Smooth muscle cell (in vitro differentiated cells): ENCODE results near the gene KCTD18. TPM values are rescaled to one million over a fixed set of nuclear protein-coding genes. Genes with fewer than 3 reads are reported as not detected.

Experiments used
- DNase-seq: peaks from one replicate; lab custom pipeline; 2025; ENCODE audit not compliant: unreplicated experiment; lab: John Stamatoyannopoulos, UW
- H2AFZ ChIP-seq: fragments of 200-600 bp; sonication (generic); 2 replicates; pipeline ENCODE4 v1.6.0; 2016; ENCODE audit warnings: antibody characterized with exemption, low read depth, mild to moderate bottlenecking
- H3F3A ChIP-seq: fragments of 200-600 bp; sonication (generic); 2 replicates; pipeline ENCODE4 v1.6.0; 2017; ENCODE audit warnings: antibody characterized with exemption, low read depth
- H3K27ac ChIP-seq: fragments of 200-600 bp; sonication (generic); 2 replicates; pipeline ENCODE4 v1.5.1; 2016; ENCODE audit warnings: low read depth, mild to moderate bottlenecking
- H3K27me3 ChIP-seq: fragments of 200-600 bp; sonication (generic); 2 replicates; pipeline ENCODE4 v1.6.1; 2016; ENCODE audit warnings: low read depth, mild to moderate bottlenecking
- H3K36me3 ChIP-seq: fragments of 200-600 bp; sonication (generic); 2 replicates; pipeline ENCODE4 v1.5.1; 2016; ENCODE audit warnings: low read depth
- H3K4me1 ChIP-seq: fragments of 200-600 bp; sonication (generic); 2 replicates; pipeline ENCODE4 v1.5.1; 2016; ENCODE audit warnings: low read depth
- H3K4me2 ChIP-seq: fragments of 200-600 bp; sonication (generic); 2 replicates; pipeline ENCODE4 v1.6.0; 2016; ENCODE audit warnings: mild to moderate bottlenecking
- H3K4me3 ChIP-seq: fragments of 200-600 bp; sonication (generic); 2 replicates; pipeline ENCODE4 v1.5.1; 2016; ENCODE audit warnings: mild to moderate bottlenecking
- H3K79me2 ChIP-seq: fragments of 200-600 bp; sonication (generic); 2 replicates; pipeline ENCODE4 v1.6.0; 2016; ENCODE audit warnings: low read depth, mild to moderate bottlenecking
- H3K9ac ChIP-seq: fragments of 200-600 bp; sonication (generic); 2 replicates; pipeline ENCODE4 v1.6.0; 2016; ENCODE audit warnings: low read depth
- H3K9me3 ChIP-seq: fragments of 200-600 bp; sonication (generic); replicated peaks from 2 replicates; pipeline ENCODE4 v1.5.1; 2016; ENCODE audit warnings: low read depth
- H4K20me1 ChIP-seq: fragments of 200-600 bp; sonication (generic); 2 replicates; pipeline ENCODE4 v1.6.0; 2016; ENCODE audit warnings: low read depth
- WGBS: methylation state at CpG from one replicate; pipeline ENCODE4 v1.1.7; 2016; ENCODE audit warnings: low lambda C conversion rate; 5-methylcytosine and 5-hydroxymethylcytosine counted together
- polyA plus RNA-seq: library from polyadenylated mRNA; unstranded; fragments of >200 nt; fragmentation: Nextera tagmentation; extraction: Ambion mirVana; gene quantifications from 2 replicates; pipeline ENCODE4 v1.2.1, GENCODE V29; 2016
- total RNA-seq: library from RNA; depleted of rRNA; stranded (reverse); fragments of >200 nt; gene quantifications from 2 replicates; pipeline ENCODE4 v1.2.3, GENCODE V29; 2014
- TF ChIP-seq, protein P1 (sequence below): fragments of 200-600 bp; sonication (generic); IDR thresholded peaks from 2 replicates; pipeline ENCODE4 v1.5.1; 2017; ENCODE audit warnings: borderline replicate concordance, mild to moderate bottlenecking, antibody characterized with exemption; ENCODE audit not compliant: insufficient read depth, poor library complexity, severe bottlenecking

Gene KCTD18
- total and polyA plus RNA-seq, 2 experiments from 2014 or later = 10.3 to 10.9 TPM

- TF ChIP-seq, protein P1, sequence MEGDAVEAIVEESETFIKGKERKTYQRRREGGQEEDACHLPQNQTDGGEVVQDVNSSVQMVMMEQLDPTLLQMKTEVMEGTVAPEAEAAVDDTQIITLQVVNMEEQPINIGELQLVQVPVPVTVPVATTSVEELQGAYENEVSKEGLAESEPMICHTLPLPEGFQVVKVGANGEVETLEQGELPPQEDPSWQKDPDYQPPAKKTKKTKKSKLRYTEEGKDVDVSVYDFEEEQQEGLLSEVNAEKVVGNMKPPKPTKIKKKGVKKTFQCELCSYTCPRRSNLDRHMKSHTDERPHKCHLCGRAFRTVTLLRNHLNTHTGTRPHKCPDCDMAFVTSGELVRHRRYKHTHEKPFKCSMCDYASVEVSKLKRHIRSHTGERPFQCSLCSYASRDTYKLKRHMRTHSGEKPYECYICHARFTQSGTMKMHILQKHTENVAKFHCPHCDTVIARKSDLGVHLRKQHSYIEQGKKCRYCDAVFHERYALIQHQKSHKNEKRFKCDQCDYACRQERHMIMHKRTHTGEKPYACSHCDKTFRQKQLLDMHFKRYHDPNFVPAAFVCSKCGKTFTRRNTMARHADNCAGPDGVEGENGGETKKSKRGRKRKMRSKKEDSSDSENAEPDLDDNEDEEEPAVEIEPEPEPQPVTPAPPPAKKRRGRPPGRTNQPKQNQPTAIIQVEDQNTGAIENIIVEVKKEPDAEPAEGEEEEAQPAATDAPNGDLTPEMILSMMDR = peak; percentile 32
- Histone ChIP-seq H3K79me2 (no peaks in the 10 kb centered on the region), H3K27ac (no peak overlapping the region), H3K36me3 (peaks cover under 1% of the 10 kb centered on the region), H3K9me3 (no peaks in the 10 kb centered on the region), H3K9ac (no peak overlapping the region), H4K20me1 (no peaks in the 10 kb centered on the region), H3F3A (peaks cover 20% of the 10 kb centered on the region), H3K4me2 (no peak overlapping the region), H3K4me1 (peaks cover 4% of the 10 kb centered on the region), H3K27me3 (no peaks in the 10 kb centered on the region), H3K4me3 (no peak overlapping the region), H2AFZ (no peak overlapping the region)
- WGBS = 48% methylated on average over 4 of the region's 4 CpGs
- DNase-seq = no peak
Observed at GRCh38 chr2:200483729-200484198, 26.1 kb downstream of the KCTD18 start.

- Histone ChIP-seq H3K9ac (no peak overlapping the region), H3K36me3 (peaks cover 10% of the 10 kb centered on the region), H4K20me1 (no peaks in the 10 kb centered on the region), H3K79me2 (no peaks in the 10 kb centered on the region), H3F3A (peaks cover 23% of the 10 kb centered on the region), H3K4me3 (no peak overlapping the region), H2AFZ (no peak overlapping the region), H3K27me3 (no peaks in the 10 kb centered on the region), H3K27ac (no peak overlapping the region), H3K4me2 (no peak overlapping the region), H3K4me1 (peaks cover 4% of the 10 kb centered on the region), H3K9me3 (no peaks in the 10 kb centered on the region)
- TF ChIP-seq, protein P1 = no peak
- DNase-seq = no peak
Observed at GRCh38 chr2:200482194-200482593, 27.7 kb downstream of the KCTD18 start.

DNA sequence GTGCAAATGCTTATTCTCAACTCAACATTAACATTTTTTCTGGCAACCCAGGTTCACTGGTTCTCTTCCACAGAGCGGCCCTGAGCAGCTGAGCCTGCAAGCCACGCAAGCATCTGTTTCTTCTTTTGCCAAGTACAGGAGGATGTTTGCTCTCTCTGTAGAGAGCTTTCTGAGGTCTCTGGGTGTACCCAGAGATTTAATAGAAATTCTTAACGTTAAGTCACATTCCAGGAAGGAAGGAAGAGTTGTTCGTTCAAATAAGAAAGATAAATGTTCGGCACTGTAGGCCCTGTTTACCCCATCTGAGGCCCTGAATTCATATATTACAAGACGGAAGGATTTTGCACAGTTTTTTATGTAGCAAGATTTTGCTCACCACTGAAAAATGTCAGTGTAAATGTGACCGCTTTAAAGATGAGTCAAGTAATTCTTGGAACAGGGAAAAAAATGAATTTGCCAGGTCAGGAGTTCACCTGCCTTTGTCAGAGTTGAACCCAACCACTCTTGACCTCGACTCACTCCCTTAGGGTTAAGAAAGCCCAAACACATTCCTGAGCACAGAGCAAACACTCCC lies 30.1 kb downstream of the KCTD18 start:
- no peak overlapping the region for H3K4me3 ChIP-seq
- no peaks in the 10 kb centered on the region for H3K4me1 ChIP-seq
- 61% methylated on average over 8 of the region's 8 CpGs for WGBS
- H3K27me3 ChIP-seq = no peaks in the 10 kb centered on the region
- no peak overlapping the region for H3K9ac ChIP-seq
- no peaks in the 10 kb centered on the region for H4K20me1 ChIP-seq
- DNase-seq = no peak
- H3F3A ChIP-seq = peaks cover 28% of the 10 kb centered on the region
- no peak overlapping the region for H3K4me2 ChIP-seq
- peaks cover 14% of the 10 kb centered on the region for H3K36me3 ChIP-seq
- H3K9me3 ChIP-seq = no peaks in the 10 kb centered on the region
- H3K27ac ChIP-seq = peak overlapping the region; percentile 30
- no peak overlapping the region for H2AFZ ChIP-seq
- no peaks in the 10 kb centered on the region for H3K79me2 ChIP-seq
- TF ChIP-seq, protein P1 = no peak

DNA sequence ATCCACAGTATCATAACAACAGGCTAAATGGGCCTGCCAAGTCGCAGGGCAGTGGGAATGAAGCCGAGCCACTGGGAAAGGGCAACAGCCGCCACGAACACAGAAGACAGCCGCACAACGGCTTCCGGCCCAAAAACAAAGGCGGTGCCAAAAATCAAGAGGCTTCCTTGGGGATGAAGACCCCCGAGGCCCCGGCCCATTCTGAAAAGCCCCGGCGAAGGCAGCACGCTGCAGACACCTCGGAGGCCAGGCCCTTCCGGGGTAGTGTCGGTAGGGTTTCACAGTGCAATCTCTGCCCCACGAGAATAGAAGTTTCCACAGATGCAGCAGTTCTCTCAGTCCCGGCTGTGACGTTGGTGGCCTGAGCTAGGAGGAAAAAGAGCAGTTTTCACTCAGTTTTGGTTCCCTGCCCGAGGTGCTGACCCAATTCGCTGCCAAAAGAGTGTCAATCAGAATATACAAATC lies 32.2 kb downstream of the KCTD18 start:
- H3K9me3 ChIP-seq = no peaks in the 10 kb centered on the region
- H3K4me3 ChIP-seq = no peak overlapping the region
- no peaks in the 10 kb centered on the region for H4K20me1 ChIP-seq
- peaks cover 24% of the 10 kb centered on the region for H3F3A ChIP-seq
- TF ChIP-seq, protein P1 = no peak
- H3K27ac ChIP-seq = no peak overlapping the region
- H3K4me2 ChIP-seq = no peak overlapping the region
- DNase-seq = no peak
- H3K36me3 ChIP-seq = peaks cover 20% of the 10 kb centered on the region
- H3K9ac ChIP-seq = no peak overlapping the region
- WGBS = 97% methylated on average over 21 of the region's 21 CpGs
- H3K27me3 ChIP-seq = no peaks in the 10 kb centered on the region
- H3K4me1 ChIP-seq = no peaks in the 10 kb centered on the region
- no peaks in the 10 kb centered on the region for H3K79me2 ChIP-seq
- no peak overlapping the region for H2AFZ ChIP-seq
